Keratinocyte (primary cell): ENCODE data around the gene ZNF177.

ENCODE experiments used
- EZH2 ChIP-seq: IDR thresholded peaks from one replicate; pipeline ENCODE4 v1.6.1; 2012; ENCODE audit warnings: inconsistent platforms, mild to moderate bottlenecking, low read length, moderate library complexity
- TF ChIP-seq, protein P1 (sequence below), 3 experiments: IDR thresholded peaks in 1 of 3; conservative IDR thresholded peaks in 1 of 3; optimal IDR thresholded peaks in 1 of 3; 2 replicates in 2 of 3; 3 replicates in 1 of 3; pipeline versions ENCODE3 to v1.5.1; 2011; ENCODE audit warnings: low read length in 3 of 3, mild to moderate bottlenecking in 3 of 3, moderate library complexity in 2 of 3, control low read depth in 1 of 3, inconsistent platforms in 1 of 3; ENCODE audit not compliant: insufficient read depth in 2 of 3; ENCODE audit errors: extremely low read depth in 1 of 3

DNA sequence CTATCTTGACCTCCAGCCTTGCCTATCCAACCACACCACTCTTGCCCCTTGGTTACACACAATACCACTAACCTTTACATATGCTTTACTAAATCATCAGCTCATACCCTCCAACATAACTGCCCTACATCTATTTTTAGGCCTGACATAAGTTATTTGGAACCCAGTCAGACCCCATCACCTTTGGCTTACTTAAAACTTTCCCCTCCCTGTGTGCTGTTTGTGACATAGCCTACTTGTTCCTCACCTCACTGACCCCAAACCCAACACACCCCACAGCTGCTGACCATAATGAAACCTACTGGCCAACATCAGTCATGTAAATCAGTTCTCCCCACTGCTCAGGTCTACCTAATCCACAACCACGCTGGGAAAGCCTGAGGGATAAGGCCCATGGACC, 67.6 kb downstream of the ZNF177 start:
- TF ChIP-seq, protein P1, sequence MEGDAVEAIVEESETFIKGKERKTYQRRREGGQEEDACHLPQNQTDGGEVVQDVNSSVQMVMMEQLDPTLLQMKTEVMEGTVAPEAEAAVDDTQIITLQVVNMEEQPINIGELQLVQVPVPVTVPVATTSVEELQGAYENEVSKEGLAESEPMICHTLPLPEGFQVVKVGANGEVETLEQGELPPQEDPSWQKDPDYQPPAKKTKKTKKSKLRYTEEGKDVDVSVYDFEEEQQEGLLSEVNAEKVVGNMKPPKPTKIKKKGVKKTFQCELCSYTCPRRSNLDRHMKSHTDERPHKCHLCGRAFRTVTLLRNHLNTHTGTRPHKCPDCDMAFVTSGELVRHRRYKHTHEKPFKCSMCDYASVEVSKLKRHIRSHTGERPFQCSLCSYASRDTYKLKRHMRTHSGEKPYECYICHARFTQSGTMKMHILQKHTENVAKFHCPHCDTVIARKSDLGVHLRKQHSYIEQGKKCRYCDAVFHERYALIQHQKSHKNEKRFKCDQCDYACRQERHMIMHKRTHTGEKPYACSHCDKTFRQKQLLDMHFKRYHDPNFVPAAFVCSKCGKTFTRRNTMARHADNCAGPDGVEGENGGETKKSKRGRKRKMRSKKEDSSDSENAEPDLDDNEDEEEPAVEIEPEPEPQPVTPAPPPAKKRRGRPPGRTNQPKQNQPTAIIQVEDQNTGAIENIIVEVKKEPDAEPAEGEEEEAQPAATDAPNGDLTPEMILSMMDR (optimal IDR thresholded peaks at IDR 0.05 in 1 of 3, IDR thresholded peaks at IDR 0.05 in 1 of 3, conservative IDR thresholded peaks at IDR 0.05 in 1 of 3; ENCODE audit: extremely low read depth in 1 of 3, insufficient read depth in 2 of 3, low read length in 3 of 3) = no peak
- no peak for TF ChIP-seq EZH2
